HG02571 (cell line): Measurements from ENCODE around the gene SPCS3.
"Not testable (repeated sequence)": the region's sequence is repeated elsewhere in the genome, so short reads cannot be mapped to it uniquely, and the experiment has no call there.

Source experiments
- ATAC-seq: cut with Tn5 transposase; IDR thresholded peaks from one replicate; pipeline ENCODE4 v1.9.1; 2021; ENCODE audit warnings: mild to moderate bottlenecking, moderate library complexity; ENCODE audit not compliant: unreplicated experiment

SPCS3 gene

DNA sequence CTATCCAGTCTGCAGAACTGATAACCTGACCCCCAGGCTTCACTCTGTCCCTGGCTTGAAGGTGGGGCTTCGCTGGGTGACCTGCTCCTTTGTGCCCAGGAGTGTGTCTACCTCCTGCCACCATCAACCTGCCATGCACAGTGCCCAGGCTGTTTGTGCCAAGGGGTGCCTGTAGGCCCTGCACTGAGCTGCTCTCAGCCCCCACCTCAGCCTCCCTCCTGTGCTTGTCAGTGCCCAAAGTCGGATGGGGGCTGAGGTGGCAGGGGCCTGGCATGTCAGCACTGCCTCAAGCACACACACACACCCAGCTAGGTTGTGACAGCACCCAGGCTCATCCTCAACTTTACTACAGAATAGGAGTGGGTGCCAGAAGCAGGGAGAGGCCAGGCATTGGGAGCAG lies 23.5 kb downstream of the SPCS3 start:
- no peak for ATAC-seq

DNA sequence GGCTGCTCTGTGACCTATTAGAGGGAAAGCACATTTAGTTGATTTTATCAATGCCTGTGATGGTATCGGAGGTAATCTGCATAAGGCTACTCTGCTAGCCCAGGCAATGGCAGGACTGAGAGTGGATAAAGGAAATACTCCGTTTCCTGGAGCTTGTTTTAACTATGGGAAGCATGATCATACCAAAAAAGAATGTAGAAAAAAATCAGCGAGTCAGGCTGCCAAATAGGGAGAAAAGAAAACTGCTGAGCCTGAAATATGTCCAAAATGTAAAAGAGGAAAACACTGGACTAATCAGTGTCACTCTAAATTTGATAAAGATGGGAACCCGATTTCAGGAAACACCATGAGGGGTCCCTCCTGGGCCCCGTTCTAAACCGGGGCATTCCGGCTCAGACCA lies 25.6 kb downstream of the SPCS3 start:
- not testable (repeated sequence) for ATAC-seq

DNA sequence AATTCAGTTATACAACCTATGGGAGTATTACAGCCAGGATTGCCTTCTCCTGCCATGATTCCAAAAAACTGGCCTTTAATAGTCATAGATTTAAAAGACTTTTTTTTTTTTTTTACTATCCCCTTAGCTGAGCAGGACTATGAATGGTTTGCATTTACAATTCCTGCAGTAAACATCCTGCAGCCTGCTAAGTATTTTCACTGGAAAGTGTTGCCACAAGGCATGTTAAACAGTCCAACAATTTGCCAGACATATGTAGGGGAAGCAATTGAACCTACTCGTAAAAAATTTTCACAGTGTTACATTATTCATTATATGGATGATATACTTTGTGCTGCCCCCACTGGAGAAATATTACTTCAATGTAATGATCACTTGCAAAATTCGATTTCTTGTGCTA lies 27.1 kb downstream of the SPCS3 start:
- ATAC-seq = not testable (repeated sequence)

DNA sequence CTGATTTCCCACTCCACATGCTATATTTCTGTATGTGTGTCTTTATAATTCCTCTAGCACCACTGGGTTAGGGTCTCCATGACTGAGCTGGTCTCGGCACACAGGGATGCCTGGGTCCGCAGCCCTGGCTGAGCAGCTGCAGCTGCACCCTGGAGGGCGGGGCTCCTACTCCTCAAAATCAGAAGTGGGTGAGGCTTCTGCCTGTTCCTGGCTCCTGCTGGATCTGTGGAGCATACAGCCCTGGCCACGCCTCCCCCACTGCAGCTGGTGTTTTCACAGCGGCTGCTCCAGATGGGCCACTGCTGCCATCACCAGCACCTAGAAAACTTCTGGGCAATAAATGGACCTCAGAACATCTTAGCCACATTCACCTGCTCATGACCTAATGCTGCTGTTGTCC lies 30.9 kb downstream of the SPCS3 start:
- ATAC-seq = no peak

DNA sequence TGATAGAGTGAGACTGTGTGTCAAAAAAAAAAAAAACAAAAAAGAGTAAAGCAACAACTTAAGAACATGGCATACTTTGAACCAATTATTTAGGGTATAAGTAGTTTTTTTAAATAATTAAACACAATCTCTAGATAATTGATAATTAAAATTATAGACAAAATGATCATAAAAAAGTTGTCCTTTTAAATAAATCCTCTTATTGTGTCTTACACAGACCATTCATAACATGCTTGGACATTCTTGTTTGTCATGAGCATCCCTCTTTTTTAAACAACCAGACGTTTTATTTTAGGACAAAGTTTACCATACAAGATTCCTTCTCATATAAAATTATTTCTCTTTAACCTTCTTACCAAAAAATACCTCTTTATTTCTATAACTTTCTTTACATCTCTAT lies 35.1 kb downstream of the SPCS3 start:
- ATAC-seq = no peak

DNA sequence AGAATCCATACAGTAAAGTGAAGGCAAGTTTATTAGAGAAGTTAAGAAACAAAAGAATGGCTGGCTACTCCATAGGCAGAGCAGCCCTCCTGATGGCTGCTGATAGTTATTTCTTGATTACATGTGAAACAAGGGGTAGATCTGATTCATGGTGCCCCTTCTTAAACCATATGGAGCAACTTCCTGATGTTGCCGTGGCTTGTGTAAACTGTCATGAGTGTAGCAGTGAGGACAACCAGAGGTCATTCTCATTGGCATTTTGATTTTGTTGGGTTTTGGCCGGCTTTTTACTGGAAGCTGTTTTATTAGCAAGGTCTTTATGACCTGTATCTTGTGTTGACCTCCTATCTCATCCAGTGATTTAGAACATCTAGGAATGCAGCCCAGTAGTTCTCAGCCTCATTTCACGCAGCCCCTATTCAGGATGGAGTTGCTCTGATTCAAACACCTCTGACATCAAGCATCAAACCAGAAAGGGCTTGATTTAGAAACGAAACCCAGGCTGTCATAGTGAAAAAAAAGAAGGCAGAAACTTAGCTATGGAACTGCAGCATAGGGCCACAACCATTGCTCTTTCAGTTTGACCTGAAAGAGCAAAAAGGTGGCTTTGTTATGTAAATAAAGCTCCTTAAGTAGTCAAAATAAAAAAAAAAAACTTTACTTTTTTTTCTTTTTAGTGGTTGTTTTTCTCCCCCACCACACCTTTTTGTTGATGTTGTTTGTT lies 37.8 kb downstream of the SPCS3 start:
- peak; percentile 99 for ATAC-seq

DNA sequence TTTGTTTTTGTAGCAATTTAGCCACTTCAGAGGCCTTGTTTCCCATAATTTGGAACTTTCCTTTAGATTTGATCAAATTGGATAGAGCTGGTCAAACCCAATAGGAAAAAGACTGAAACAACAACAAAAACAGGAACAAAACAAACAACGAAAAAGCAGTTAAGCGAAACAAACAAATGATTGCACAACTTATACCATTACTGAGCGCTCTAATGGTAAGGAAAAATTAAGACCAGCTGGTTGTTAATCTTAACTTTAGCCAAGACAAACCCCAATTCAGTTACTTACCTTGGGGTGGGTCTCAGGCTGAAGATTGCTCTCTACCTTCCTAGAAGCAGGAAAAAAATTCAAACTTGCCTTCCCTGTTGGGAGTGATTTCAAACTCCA lies 38.3 kb downstream of the SPCS3 start:
- ATAC-seq = peak; percentile 2

DNA sequence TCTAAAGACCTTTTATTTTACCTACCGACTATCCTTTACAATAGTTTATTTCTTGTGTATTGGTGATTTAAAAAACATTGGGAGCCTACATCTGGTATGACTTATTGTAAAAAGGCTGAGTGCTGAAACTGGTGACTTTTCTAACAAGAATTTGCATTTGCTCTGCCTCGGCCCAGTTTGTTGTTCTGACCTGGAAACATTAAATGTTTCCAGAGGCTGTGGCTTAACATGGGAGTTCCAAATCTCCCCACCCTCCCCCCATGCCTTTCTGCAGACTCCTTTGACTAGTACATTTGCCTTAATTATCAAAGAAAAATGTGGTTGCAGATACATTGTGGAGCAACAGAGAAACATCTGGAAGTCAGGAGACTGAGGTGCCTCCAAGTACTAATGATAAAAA lies 39.8 kb downstream of the SPCS3 start:
- ATAC-seq = no peak

DNA sequence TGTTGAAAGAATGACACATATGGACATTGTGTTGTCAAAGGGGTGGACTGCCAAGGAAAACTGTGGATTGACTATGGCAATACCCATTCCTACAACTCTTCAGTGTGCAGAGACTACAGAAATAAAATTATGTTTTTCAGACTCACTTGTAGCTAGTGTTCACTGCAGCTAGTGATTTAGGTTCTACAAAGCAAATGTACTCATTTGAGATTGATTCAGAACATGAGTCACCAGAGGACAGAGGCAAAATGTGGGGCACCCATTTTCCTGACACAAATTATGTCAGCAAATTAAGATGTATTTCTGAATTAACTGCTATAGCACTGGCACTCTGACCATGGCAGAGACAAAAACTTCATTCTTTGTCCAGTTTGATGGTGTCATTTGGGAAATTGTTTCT lies 40.7 kb downstream of the SPCS3 start:
- ATAC-seq = no peak

DNA sequence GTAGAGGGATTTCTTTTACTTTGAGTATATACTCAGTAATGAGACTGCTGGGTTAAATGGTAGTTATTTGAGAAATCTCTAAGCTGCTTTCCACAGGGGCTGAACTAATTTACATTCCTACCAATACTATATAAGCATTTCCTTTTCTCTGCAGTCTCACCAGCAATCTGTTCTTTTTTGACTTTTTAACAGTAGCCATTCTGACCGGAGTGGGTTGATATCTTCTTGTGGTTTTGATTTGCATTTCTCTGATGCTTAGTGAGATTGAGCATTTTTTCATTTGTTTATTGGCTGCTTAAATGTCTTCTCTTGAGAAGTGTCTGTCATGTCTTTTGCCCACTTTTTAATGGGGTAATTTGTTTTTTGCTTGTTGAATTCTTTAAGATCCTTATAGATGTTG lies 43.3 kb downstream of the SPCS3 start:
- peak; percentile 80 for ATAC-seq

DNA sequence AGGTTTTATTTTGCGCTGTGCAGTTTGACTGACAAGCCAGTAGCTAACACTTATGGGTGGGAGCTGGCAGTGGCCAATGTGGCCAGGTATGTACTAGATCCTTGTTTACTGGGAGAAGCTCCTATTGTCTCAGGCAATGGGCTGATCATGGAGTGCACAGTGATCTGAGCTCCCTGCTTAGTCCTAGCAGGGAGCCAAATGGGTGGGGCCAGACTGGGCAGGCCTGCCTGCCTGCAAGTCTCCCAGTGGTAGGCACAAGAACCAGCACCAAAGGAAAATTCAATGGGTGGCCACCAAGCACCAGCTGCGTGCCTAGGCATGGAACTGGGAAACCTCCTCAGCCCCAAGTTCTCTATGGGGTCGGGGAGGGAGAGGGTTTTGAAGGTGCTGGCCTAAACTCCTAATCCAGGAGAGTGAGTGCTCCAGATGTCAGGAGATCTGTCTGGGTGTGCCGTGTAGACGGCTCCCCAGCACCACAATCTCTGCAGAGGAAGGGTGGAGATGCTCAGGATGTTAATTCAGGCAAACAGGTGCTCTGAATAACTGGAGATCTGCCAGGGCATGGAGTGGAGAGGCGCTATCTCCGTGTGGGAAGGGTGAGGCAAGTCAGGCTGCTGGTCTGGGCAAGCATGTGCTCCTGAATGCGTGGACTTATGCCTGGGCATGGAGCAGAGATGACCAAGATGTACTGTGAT lies 48.2 kb downstream of the SPCS3 start:
- no peak for ATAC-seq

DNA sequence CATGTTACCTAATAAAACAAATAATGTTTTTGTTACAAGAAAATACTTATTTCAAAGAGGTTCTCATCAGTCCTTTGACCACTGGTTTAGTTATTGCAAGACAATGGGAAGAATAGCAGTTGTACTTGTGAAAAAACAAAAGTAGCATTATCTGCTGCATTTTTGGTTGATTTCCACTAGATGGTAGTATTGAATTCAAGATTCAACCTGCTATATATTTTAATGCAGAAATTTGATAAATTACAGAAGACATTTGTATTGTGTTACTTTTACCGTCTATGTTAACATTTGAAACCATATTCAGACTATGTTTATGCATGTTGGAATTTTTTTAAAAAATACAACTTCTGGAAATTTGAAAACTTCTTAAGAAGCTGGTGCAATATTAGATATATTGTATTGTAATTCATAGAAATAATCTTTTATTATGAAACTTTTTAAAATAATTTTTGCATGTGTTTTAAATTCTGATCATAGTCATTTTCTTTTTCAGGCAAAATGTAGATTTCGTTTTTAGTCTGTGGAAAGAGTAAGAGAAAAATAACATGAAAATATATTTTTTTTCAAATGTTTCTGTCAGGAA lies 56.4 kb downstream of the SPCS3 start:
- no peak for ATAC-seq

DNA sequence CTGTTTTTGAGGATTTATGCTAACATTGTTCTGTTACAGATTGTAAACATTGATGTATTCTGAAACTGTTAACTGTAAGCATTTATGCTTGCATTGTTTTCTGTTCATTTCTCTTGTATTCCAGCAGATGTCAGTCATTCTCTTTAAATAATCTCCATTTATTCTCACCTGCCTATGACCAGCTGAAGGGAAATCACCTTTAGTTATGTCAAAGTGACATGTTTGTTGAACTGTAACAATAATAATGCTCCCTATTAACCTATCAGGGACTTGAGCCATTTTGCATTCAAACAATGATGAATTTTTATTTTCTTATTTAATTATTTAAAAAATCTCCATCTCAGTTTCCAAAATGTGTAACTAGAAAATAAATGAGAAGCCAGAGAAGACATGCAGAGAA lies 58.0 kb downstream of the SPCS3 start:
- peak; percentile 91 for ATAC-seq

DNA sequence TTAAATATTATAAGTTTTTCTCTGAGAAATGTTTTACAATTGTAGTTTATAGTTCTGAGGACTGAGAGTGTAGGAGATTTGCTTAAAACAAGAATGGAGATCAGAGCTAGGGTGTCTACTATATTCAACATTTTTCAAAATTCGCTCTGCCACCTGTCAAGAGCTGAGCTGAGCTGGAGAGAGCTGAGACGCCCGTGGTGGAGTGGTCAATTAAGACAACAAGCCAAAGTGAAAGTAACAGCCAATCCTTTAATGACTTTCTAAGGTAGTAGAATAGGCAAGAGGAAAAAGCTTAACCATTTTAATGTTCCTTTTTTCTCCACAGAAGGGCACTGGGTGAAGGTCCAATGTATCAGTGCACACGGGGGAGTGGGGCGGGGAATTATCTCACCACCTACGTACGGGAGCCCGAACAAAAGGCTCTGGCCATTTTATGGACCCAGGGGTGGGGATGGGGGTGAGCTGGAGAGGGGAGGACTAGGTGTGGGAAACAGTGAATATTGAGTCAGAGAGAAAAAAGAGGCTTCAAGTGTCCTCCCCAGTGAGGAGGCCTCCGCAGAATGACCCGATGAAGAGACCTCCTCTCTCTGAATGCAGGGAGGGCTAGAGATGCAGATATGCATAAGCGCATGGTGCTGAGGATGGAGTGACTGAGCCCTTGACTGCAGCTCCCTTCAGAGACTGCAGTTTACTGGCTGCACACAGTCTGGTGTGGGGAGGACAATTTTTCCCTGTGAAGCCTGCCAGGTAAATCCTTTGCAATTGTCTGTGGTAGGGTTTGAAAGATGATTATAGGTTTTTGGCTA lies 60.8 kb downstream of the SPCS3 start:
- no peak for ATAC-seq
